Astrocyte of the spinal cord (primary cell): Measurements from ENCODE around the gene PRDM16.

Source experiments
- DNase-seq: peaks from one replicate; pipeline ENCODE4 v3.0.0; 2011; ENCODE audit warnings: low read depth, low spot score
- H3K4me3 ChIP-seq: 2 replicates; pipeline ENCODE4 v1.5.1; 2011; ENCODE audit warnings: low read depth, mild to moderate bottlenecking, low read length, moderate library complexity
- in situ Hi-C: cut with HindIII; loops from 2 replicates; pipeline ENCODE4 v1.10.0; 2017; ENCODE audit warnings: low sequenced_read_pairs
- TF ChIP-seq, protein P1 (sequence below): IDR thresholded peaks from 2 replicates; pipeline ENCODE4 v1.5.1; 2012; ENCODE audit warnings: low read depth, mild to moderate bottlenecking, low read length, inconsistent platforms

PRDM16 gene

DNA sequence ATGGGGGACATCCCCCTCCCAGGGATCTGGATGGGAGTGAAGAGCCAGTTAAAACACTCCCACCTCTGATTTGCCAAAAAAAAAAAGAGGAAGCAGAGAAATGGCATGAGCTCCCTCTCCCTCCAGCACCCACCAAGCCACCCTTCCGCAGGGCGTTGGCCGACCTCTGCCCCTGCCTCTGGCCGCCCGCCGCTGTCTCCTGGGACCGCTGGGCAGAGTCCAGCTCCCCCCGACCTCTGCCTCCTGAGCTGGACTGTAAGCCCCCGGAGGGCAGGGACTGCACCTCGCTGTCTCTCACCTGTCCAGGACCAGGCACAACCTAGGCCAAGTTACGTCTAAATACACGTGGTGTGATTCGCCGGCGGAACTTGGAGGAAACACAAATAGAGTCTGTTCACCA is 174.3 kb downstream of the PRDM16 start:
- H3K4me3 ChIP-seq, result no peak overlapping the region
- TF ChIP-seq, protein P1, sequence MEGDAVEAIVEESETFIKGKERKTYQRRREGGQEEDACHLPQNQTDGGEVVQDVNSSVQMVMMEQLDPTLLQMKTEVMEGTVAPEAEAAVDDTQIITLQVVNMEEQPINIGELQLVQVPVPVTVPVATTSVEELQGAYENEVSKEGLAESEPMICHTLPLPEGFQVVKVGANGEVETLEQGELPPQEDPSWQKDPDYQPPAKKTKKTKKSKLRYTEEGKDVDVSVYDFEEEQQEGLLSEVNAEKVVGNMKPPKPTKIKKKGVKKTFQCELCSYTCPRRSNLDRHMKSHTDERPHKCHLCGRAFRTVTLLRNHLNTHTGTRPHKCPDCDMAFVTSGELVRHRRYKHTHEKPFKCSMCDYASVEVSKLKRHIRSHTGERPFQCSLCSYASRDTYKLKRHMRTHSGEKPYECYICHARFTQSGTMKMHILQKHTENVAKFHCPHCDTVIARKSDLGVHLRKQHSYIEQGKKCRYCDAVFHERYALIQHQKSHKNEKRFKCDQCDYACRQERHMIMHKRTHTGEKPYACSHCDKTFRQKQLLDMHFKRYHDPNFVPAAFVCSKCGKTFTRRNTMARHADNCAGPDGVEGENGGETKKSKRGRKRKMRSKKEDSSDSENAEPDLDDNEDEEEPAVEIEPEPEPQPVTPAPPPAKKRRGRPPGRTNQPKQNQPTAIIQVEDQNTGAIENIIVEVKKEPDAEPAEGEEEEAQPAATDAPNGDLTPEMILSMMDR, result no peak
- no peak for DNase-seq
- in situ Hi-C loops, result no loop called here

DNA sequence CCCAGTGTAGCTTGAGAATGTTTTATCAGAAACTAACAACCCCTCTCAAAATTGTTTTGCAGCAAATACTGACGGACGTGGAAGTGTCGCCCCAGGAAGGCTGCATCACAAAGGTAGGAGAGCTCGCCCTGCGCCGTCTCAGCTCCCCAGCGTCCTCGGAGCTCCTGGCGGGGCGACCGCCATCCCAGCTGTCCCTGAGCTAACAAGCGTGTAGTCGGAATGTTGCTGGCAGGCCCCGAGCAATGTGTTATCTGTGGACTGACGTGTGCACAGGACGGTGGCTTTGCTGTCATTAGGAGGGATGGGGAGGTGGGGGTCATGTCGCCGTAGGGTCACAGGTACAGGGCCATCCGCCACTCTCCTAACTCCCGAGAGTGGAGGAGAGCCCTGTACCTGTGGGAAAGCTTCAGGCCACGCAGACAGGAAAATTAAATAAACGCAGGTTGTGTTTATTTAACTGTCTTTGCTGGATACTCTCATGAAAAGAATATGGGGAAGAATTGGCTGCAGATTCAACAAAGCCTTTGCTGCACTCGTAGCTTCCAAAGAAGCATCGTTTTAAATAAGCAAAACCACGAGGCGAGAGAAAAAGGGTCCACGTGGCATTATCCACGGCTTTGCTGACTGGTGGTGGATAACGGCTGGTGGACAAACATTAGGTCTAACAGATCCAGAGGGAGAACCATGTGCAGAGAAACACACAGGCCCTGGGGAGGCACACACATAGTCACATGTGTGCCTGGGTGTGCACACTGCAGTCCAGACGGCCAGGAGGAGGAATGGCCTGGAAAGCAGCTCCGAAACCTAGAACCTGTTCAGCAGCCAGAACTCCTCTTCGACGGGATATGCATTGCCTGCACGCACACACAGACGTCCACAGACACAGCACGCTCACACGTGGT is 175.3 kb downstream of the PRDM16 start:
- TF ChIP-seq, protein P1, result no peak
- in situ Hi-C loops, result no loop called here
- DNase-seq, result no peak
- no peak overlapping the region for H3K4me3 ChIP-seq

DNA sequence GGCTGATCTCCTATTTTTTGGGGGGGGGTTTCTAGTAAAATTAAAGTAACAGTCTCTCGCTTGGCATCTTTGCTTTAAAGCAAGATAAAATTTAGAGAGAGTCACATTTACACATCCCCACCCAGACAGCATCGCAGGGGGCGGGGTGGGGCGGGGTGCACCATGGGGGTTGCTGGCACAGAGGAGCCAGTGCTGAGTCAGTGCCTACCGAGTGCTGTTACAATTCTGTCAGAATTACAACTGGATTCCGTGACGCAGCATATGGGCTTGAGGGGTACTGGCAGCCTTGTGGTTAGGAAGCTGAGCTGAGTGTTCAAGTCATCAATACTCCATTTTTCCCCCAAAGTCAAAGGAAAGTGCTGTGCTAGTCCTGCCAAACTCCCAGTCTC is 175.9 kb downstream of the PRDM16 start:
- peak; percentile 40 for DNase-seq
- H3K4me3 ChIP-seq, result no peak overlapping the region
- TF ChIP-seq, protein P1, result no peak
- in situ Hi-C loops, result no loop called here

DNA sequence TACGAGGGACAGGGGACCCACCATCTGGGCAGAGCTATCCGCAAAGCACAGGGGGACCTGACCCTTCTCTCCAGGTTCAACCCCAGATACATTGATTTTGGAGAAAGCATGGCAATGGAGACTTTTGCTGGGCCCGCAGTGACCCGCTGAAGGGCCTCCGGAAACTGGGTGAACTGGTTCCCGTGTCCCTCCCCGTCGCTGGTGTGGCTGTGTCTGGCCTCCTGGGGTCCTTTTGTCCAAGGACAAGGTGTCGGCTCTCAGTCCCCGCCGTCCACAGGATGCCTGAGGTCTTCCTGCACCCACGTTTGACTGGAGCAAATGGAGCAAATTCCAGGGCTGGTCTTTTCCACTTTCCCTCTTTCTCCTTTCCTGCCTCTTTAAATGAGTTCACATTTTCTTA is 176.3 kb downstream of the PRDM16 start:
- in situ Hi-C loops, result no loop called here
- TF ChIP-seq, protein P1, result no peak
- no peak for DNase-seq
- H3K4me3 ChIP-seq, result no peak overlapping the region

DNA sequence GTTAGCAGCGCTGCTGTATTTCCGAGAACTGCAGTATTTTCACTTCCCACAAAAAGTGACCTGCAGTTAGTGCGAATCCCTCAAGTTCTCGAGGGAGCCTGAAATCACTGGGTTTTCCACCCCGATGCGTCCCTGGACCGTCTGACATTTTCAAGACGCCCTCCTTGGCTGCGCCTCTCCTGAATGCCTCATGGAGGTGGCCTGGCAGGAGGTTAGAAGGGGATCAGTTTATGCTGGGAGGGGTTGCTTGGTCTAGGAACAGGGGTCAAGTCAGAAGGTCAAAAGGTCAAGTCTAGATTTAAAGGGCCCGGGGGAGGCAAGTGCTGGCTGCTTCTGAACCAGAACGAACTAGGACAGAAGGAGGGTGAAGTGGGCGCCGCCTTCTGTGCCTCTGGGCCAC is 176.8 kb downstream of the PRDM16 start:
- in situ Hi-C loops, result no loop called here
- no peak for DNase-seq
- TF ChIP-seq, protein P1, result no peak
- H3K4me3 ChIP-seq, result no peak overlapping the region

DNA sequence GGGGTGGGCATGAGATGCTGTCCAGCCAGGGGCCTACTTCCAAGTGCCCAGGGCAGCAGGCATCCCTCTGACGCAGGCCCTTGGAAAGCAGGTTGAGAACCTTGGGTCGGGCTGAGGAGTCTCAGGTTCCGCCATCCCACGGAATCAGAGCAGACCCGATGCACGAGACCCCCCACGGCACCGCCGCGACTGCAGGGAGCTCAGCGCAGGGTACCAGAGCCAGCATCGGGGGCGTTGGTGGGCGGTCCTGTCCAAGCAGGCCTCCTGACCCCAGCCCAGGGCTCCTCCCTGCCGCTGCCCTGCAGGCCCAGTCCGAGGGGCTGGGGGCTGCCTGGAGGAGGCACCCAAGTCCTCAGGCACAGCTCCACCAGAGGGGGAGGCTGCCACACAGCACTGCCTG is 177.2 kb downstream of the PRDM16 start:
- TF ChIP-seq, protein P1, result no peak
- H3K4me3 ChIP-seq, result no peak overlapping the region
- DNase-seq, result no peak
- in situ Hi-C loops, result no loop called here
